ENCODE measurements around the gene PHAF1. TPM values are rescaled to one million over a fixed set of nuclear protein-coding genes. Genes with fewer than 3 reads are reported as not detected.
A peak's percentile ranks its signal among the peaks of the same experiment; 100 is the strongest.

The PHAF1 gene
- 16.1 and 24.3 TPM in 2 replicates for total RNA-seq (2014; rRNA removed)
- polyA plus RNA-seq (2012) = 11.0 TPM

DNA sequence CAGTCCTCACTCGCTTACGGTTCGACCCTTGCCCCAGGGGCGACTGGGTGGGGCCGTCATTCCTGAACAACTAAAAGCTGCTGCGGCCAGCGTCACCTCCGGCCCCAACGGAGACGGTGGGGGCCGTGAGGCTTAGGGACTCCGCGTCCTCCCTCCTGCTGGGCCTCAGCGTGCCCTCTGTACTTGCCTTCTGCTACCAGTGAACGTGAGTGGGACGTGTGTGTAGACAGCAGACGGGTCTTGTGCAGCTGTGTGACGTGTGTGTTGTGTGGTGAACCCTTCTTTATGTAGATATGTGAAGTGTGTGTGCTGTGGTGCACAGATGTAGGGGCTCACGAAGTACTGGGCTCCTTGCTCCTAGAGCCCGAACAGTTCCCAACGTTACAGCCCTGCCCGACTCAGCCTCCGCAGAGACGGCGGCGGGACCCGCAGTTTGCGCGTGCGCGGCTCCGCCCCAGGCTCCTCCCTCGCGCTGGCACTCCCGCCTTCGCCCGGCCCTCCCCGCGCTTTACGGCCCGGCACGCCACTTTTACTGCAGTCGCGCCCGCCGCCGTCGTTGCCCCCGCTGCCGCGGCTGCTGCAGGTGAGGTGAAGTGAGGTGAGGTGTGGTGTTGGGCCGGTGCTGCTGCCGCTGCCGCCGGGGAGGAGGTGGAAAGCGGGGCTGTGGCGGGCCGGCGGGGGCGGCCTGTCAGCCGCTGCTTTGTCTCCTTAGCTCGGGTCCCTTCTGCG, at the start of gene PHAF1:
PHAF1 (plus strand) TSS at position 535 of the 729 bp plus-strand sequence. CDS start 235 bp downstream, outside the sequence.
- DNase-seq (ENCODE audit: low read depth) = peak; percentile 80

DNA sequence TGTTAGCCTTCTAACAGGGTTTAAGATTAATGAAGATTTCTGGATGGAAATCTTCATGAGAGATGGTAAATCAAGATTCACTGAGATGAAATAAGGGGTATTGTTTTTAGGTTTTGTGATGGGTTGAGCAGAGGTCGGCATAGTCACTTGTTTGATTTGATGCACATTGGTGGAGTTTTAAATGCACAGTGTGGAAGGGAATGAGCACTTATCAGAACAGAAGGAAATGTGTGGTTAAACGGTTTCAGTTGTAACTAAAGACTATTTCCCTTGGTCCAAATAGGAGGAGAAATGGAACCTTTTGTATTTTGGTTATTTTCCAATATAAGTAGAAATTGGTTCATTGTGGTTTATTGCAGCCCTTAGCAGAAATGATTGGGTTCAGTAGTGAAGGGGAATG, 46.7 kb upstream of the PHAF1 start:
- no peak for DNase-seq (ENCODE audit: low read depth)

DNA sequence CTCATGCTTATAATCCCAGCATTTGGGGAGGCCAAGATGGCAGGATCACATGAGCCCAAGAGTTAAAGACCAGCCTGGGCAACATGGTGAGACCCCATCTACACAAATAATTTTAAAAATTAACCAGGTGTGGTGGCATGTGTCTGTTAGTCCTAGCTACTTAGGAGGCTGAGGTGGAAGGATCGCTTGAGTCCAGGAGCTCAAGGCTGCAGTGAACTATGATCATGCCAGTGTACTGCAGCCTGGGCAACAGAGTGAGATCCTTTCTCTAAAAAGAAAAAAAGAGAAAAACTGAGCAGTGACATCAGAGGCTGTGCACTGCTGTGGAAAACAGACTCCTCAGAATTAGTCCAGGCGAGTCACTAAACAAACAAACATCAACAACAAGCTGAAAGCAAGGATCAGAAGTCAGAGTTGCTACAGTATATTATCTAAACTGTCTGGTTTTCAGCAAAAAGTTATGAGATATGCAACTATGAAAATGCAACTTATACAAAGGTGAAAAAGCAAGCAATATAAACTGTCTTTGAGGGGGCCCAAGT, 41.5 kb upstream of the PHAF1 start:
- peak; percentile 63 for DNase-seq (ENCODE audit: low read depth)

DNA sequence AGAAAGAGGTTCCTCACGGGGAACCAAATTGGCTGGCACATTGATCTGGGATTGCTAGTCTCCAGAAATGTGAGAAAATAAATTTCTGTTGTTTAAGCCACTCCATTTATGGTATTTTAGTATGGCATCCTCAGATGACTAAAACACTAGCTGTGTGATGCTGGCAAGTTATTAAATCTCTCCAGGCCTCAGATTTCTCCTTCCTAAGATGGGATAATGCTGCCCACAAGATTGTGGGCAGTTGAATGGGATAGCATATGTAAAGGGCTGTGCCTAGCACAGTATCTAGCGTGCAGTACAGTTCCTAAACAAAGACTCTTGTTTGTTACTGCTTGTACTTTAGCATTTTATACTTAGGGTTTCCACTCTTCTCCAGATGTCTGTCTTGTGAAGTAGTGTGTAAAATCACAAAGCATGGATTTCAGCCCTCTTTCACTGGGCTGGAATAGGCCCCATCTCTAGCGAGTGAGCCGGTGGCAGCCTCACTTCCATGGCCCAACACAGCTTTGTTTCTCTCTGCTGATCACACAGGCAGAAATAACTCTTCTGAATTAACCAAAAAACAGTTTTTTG, 38.2 kb upstream of the PHAF1 start:
- DNase-seq (ENCODE audit: low read depth) = no peak

DNA sequence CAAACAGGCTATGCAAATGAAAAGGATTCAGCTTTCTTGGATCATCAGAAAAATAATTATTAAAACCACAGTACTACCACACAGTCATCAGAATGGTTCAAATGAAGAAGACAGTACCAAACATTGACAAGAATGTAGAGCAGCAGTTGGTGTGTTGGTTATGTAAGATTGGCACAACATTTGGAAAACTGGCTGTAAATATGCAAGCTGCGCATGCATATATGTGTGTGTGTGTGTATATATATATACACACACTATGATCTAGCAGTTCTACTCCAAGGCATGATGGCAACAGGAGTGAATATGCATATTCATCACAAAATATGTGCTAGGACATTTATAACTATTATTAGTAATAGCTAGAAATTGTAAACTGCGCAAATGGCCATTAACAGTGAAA, 34.4 kb upstream of the PHAF1 start:
- DNase-seq (ENCODE audit: low read depth) = no peak

DNA sequence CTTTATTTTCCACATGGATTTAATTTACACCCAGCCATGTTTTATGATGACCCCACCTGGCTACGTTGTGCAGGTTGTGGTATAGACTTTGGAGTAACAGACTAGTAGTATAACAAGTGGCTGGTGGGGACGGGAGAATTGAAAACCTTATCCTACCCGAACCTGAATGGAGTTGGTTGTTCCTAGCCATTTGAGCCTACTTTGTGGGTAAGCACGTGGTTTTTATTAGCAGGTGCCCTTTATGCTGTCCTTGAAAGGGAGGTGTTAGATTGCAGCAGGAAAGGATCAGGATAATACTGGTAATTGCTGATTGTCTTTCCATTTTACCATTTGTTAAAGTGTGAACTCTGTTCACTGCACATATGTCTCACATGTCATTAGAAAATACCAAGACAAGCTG, 31.9 kb upstream of the PHAF1 start:
- DNase-seq (ENCODE audit: low read depth) = no peak

DNA sequence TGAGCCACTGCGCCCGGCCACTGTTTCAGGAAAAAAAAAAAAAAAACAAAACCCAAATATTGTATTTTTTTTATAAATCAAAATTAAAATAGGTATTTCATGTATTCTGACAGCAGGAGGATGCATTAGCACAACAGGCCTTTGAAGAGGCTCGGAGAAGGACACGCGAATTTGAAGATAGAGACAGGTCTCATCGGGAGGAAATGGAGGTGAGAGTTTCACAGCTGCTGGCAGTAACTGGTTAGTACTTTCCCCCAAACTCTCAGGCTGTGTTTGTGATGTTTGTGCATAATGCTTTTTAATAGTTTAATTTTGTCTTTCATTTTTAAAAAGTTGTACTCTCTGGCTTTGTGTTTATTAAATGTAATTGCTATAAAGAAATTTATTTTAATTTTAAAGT, 27.6 kb upstream of the PHAF1 start:
- DNase-seq (ENCODE audit: low read depth) = no peak

DNA sequence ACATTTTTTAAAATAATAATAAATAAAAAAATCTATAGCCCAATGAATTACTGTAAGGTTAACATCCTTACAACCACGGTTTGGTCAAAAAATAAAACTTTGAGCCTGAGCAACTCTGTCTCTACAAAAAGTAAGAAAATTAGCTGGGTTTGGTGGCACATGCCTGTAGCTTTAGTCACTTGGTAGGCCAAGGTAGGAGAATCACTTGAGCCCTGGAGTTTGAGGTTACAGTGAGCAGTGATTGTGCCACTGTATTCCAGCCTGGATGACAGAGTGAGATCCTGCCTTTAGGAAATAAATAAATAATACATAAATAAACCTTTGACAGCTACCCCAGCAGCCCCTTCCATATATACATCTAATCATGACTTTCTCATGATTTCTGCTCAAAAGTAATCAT, 26.9 kb upstream of the PHAF1 start:
- DNase-seq (ENCODE audit: low read depth) = no peak

DNA sequence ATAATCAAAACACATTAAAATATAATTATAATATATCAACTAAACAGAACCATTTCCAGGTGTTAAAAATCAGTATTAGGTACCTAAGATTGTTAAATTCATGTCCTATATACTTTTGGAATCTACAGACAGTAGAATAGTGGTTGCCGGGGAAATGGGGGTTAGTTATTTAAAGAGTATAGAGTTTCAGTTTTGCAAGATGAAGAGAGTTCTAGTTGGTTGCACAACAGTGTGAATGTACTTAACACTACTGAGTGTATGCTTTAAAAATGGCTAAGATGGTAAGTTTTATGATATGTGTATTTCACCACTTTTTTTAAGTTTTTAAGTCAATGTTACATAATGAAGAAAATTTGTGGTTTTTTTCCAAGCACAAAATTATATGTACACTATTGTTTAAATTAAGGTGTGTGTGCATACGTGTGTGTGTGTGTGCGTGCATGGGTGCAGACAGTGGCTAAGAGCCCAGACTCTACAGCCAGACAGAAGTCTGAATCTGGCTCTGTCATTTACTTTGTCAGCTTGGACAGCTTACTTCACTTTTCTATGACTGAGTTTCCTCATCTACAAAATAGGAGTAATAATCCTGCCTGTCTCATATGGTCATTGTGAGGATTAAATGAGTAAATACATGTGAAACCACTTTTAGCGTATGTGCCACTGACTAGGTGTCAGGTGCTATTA, 25.3 kb upstream of the PHAF1 start:
- peak; percentile 26 for DNase-seq (ENCODE audit: low read depth)

DNA sequence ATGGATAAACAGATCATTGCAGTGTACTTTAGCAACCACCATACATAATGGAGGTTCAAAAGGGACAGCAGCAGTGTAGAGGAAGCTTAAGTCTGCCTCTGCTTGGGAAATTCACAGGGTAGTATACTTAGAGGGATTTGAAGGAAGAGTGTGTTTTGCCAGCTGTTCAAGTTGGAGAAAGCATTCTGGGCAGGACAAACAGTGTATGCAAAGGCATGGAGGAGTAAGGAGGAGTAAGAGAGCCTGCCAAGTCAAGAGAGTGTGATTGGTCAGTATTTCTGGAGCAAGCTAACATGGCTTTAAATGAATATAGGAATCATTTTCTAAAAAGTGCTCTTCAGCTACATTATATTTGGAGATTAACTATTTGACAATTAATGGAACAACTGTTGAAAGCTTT, 22.9 kb upstream of the PHAF1 start:
- no peak for DNase-seq (ENCODE audit: low read depth)

DNA sequence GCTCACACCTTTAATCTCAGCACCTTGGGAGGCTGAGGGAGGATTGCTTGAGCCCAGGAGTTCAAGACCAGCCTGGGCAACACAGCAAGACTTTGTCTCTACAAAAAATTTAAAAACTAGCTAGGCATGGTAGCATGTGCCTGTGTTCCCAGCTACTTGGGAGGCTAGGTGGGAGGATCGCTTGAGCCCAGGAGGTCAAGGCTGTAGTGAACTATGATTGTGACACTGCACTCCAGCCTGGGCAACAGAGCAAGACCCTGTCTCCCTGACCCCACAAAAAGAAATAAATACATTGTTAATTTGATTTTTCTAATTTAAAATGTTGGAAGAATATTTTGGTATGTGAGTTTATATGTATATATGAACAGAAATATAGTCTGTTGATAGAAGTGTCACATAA, 22.4 kb upstream of the PHAF1 start:
- DNase-seq (ENCODE audit: low read depth) = no peak

DNA sequence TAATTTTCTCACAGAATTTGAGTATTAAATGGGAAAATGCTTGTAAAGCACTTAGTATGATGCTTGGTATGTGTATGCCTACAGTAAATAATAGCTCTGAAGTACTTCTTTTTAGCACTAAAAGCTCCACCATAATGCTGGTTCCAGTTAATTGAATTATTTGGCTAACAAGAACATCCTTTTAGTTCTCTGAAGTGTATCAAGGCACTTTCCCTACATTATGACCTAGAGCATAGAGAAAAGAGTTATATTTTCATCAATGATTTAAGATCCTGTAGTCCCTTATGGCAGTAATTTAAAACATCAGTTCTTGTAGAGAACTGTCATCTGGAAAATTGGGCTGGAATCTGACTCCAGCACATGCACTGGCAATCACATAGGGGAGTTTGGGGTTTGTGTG, 21.9 kb upstream of the PHAF1 start:
- DNase-seq (ENCODE audit: low read depth) = no peak

DNA sequence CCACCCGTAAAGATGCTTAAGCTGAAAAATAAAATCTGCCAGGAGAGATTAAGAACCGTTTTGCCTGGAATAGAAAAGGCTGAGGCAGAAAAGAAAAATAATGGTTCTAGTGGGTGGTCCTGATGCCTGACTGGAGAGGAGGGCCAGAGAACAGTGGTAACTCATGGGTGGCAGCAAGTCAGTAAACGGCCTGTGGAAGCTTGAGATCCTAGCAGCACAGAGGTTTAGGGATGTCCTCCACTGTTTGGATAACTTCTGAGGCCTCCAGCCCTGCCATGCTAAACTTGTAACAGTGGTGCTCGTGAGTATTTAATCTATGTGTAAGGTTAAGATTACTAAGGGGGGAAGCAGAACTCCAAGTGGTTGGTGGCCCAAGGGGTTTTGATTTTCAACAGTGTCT, 21.2 kb upstream of the PHAF1 start:
- no peak for DNase-seq (ENCODE audit: low read depth)

DNA sequence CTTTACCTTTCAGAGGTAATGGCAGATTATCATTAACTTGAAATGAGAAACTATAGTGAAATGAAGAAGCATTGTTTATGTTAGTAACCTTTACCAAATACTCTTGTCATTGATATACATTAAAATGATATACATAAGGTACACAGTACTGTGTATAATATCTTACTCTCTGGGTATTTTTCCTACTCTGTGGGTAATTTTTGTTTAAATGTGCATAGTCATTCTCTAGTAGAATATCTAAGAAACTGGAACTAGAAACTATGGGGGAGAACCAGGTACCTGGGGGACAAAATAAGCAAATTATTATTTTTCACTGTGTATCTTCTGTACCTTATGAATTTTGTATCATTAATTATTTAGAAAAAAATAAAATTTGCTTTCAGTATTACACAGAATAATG, 20.6 kb upstream of the PHAF1 start:
- DNase-seq (ENCODE audit: low read depth) = no peak

DNA sequence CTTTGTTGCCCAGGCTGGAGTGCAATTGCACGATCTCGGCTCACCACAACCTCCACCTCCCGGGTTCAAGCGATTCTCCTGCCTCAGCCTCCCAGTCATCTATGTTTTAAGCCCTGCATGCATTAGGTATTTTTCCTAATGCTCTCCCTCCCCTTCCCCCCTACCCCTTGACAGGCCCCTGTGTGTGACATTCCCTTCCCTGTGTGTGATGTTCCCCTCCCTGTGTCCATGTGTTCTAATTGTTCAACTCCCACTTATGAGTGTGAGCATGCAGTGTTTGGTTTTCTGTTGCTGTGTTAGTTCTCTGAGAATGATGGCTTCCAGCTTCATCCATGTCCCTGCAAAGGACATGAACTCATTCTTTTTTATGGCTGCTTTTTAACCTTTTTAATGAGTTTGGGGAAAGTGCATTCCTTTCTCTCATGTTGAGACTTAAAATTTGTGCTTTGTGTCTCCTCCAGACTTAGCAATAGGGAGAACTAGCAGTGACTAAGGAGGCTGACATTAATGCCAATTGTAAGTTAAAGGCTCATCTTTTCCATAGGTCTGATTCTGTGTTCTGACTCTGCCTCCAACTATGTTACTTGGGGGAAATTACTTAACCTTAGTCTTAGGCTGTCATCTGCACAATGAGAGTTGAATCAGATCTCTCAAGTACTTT, 17.7 kb upstream of the PHAF1 start:
- DNase-seq (ENCODE audit: low read depth) = no peak

DNA sequence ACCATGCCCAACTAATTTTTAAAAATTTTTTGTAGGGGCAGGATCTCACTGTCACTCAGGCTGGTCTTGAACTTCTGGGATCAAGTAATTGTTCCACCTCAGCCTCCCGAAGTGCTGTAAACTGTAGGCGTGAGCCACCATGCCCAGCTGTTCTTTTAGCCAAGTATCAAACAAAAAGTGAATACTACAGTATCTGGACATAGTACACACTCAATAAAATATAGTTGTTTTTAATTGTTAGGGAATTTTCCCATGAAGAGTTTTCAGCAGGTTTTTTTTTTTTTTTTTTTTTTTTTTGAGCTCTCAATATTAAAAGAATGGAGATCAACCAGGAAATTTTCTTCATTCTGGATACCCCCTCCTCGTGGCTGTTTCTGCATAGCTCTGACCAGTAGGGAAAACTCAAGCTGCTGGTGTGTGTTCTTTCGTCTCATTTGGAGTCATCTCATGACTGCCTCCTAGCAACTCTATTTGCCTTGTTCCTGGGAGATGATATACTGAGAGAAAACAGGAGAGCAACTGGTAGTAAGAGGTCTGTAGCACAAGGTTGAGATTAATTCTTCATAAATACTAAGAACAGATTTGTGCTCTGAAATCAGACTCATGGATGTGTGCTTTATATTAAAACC, 16.5 kb upstream of the PHAF1 start:
- no peak for DNase-seq (ENCODE audit: low read depth)

DNA sequence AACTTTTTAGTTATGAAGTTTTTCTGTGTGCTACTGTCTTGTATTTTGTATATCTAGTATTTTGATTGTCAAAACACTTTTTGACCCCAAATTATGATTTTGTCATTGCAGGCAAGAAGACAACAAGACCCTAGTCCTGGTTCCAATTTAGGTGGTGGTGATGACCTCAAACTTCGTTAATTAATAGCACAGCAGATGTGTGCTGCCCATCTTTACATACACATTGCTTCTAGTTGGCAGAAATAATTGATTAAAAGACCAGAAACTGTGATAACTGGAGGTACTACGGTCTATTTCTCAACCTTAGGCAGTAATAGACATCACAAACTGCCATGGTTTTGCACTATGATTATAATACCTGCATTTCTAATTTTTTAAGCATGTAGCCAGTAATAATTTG, 11.1 kb upstream of the PHAF1 start:
- no peak for DNase-seq (ENCODE audit: low read depth)

DNA sequence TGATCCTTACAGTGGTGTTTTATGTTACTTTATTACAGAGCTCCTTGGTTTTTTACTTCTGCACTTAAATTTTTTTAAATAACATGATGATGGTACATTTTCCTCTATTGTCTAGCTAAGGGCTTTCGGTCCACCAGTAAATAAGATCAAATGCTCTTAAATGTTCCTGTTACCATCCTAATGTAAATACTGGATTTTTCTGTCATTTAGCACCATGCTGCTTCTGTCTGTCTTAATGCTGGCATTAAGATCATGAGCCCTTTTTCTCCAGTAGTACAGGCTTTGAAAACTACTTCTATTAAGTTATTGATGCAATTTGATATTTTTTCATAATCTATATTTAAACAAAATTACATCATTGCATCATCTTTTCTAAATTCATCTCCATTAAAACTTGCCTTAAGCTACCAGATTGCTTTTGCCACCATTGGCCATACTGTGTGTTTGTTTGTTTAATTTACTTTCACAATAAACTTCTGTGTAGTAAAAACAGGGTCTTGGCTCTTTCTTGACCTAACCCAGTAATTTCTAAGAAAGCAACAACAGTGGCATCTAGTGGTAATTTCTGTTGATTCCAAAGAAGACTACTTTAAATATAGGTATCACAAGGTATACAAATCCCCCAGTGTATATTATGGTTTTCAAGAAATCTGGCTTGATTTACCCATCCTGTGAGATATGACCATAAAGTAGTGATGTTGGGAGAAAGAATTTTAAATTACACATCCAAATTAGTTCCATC, 9.0 kb upstream of the PHAF1 start:
- peak; percentile 34 for DNase-seq (ENCODE audit: low read depth)

DNA sequence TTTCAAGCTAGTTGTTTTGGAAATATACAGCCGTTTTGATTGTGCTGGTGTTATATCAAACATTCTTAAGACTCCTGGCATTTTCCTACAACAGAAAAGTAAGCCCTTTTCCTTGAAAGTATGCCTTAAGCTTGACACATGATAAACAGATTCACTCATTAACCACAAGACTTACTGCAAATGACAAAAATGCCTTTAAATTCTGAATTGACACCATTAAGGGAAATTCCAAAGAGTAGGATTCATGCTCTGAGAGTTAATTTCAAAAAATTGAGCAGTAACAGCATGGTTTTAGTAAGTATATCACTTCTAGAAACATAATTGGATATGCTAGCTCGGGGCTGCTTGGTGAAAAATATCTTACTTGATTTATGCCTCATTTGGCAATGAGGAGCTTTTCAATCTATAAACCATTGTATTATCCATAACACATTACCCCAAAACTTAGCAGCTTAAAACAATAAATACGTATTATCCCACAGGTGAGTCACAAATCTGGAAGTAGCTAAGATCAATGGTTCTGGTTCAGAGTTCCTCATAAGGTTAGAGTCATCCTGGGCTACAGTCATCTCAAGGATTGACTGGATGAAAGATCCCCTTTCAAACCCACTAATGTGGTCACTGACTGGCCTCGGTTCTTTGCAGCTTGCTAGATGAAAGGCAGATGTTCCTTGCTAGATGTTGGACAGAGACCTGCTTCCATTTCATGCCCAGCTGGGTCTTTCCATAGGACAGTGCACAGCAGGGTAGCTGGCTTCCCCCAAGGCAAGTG, 8.2 kb upstream of the PHAF1 start:
- peak; percentile 39 for DNase-seq (ENCODE audit: low read depth)

DNA sequence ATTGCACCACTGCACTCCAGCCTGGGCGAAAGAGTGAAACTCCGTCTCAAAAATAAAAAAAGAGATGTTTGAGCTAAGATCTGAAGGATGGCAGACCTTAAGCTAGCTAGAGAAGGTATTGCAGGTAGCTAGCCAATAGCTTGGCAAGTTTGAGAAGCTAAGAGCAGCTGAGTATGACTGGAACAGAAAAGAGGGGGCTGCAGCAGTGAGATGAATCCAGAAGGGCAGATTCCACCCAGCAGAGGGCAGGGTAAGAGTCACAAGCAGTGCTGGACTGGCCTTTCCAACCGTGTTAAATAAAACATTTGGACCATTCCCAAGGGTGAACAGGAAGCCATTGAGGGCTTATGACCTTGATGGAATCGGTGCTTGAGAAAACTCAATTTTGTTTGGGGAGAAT, 5.7 kb upstream of the PHAF1 start:
- peak; percentile 52 for DNase-seq (ENCODE audit: low read depth)

Measured in LHCN-M2 (cell line).